K562 (cell line): ENCODE results near the gene ADGRE1. TPM values are rescaled to one million over a fixed set of nuclear protein-coding genes. Genes with fewer than 3 reads are reported as not detected.
A peak's percentile ranks its signal among the peaks of the same experiment; 100 is the strongest.

Experiments
- EWSR1 ChIP-seq: fragments of 450-650 bp; IDR thresholded peaks from 2 replicates; pipeline ENCODE4 v1.6.1; 2018; ENCODE audit warnings: borderline replicate concordance, mild to moderate bottlenecking, low read depth, moderate library complexity; ENCODE audit not compliant: partially characterized antibody
- JUNB ChIP-seq: fragments of 450-650 bp; formaldehyde crosslinking; conservative IDR thresholded peaks from 2 replicates; pipeline ENCODE4 v1.4.0; 2020; ENCODE audit warnings: mild to moderate bottlenecking
- NCOR1 ChIP-seq: fragments of 450-650 bp; IDR thresholded peaks from 2 replicates; pipeline ENCODE4 v1.6.1; 2016; ENCODE audit warnings: mild to moderate bottlenecking, moderate library complexity
- NFIC ChIP-seq: fragments of 450-650 bp; IDR thresholded peaks from 2 replicates; pipeline ENCODE4 v1.6.1; 2017; ENCODE audit warnings: mild to moderate bottlenecking, inconsistent platforms
- NR2F6 ChIP-seq: fragments of 450-650 bp; formaldehyde crosslinking; IDR thresholded peaks from 2 replicates; pipeline ENCODE4 v1.4.0; 2020; ENCODE audit warnings: mild to moderate bottlenecking
- REST ChIP-seq, 2 experiments: fragments of 450-650 bp; formaldehyde crosslinking in 1 of 2; IDR thresholded peaks; 2 replicates each; pipeline versions ENCODE4 v1.4.0 to v1.6.1; 2014 to 2020; ENCODE audit warnings: mild to moderate bottlenecking in 2 of 2, borderline replicate concordance in 1 of 2, low read depth in 1 of 2
- SMAD4 ChIP-seq: fragments of 250-450 bp; sonication (Bioruptor Pico); conservative IDR thresholded peaks from 2 replicates; pipeline ENCODE4 v1.8.0; 2021; ENCODE audit warnings: inconsistent platforms, mild to moderate bottlenecking, moderate library complexity
- TFAP4 ChIP-seq: sonication (generic); formaldehyde crosslinking; IDR thresholded peaks from 2 replicates; pipeline ENCODE4 v1.8.0; 2022; ENCODE audit warnings: missing genetic modification reagents, mild to moderate bottlenecking, moderate library complexity, borderline replicate concordance
- ZNF75A ChIP-seq: fragments of 450-650 bp; formaldehyde crosslinking; IDR thresholded peaks from 2 replicates; pipeline ENCODE4 v1.4.0; 2020; ENCODE audit warnings: mild to moderate bottlenecking
- polyA plus RNA-seq, 8 experiments: library from polyadenylated mRNA; depleted of rRNA in 4 of 8; stranded (reverse) in 5 of 8; unstranded in 3 of 8; fragments of >200 nt; fragmentation: Nextera tagmentation in 2 of 8; fragmentation: Illumina TruSeq in 1 of 8; extraction: Ambion mirVana in 2 of 8; extraction: Trizol in 1 of 8; gene quantifications; 2 replicates each; pipeline versions ENCODE4 v1.2.1 to v1.2.3, GENCODE V29; 2011 to 2014; ENCODE audit warnings: inconsistent platforms in 1 of 8, missing spikeins in 1 of 8
- total RNA-seq, 7 experiments: library from RNA; depleted of rRNA in 6 of 7; stranded (reverse); fragments of >200 nt in 6 of 7; fragmentation: Illumina TruSeq in 2 of 7; extraction: Trizol in 2 of 7; gene quantifications; 2 replicates each; pipeline versions ENCODE4 v1.2.1 to v1.2.3, GENCODE V29; 2011 to 2021; ENCODE audit warnings: low replicate concordance in 1 of 7
- TF ChIP-seq, protein P1 (sequence below), 2 experiments: fragments of 450-650 bp; IDR thresholded peaks; 2 replicates each; pipeline ENCODE4 v1.6.1; 2016; ENCODE audit warnings: mild to moderate bottlenecking in 2 of 2, borderline replicate concordance in 1 of 2, low read depth in 1 of 2, moderate library complexity in 1 of 2

The ADGRE1 gene
- total and polyA plus RNA-seq, 9 of the 15 experiments (the other 6 are each of a cell fraction or from before 2014, with no cell fraction given) = 0.09 to 0.49 (median 0.25) TPM; not detected in 1

DNA sequence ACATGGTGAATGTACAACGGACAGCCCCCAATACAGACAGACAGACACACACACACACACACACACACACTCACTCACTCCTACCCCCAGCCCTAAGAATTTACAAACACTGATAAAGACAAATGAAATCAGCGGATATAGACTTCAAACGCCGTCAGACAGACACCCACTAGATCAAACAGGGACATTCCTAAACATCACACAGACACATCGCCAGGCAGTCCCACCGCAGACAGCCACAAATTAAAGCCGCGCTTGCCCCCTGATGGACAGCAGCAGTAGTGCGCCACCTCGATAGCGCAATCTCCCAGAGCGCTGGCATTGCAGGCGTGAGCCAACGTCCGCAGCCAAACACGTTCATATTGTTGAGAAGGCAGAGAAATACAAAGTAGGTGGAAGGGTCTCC, 24.7 kb upstream of the ADGRE1 start (continued):
- peak; percentile 86 for TF ChIP-seq REST (IDR thresholded peaks at IDR 0.05; ENCODE audit: borderline replicate concordance)
- no peak for TF ChIP-seq REST (CRISPR knock-in tag; IDR thresholded peaks at IDR 0.05; ENCODE audit: low read depth)
- peak; percentile 67; the same call in 1 of the 2 replicates for TF ChIP-seq TFAP4 (CRISPR knock-in tag)
- TF ChIP-seq NR2F6 (CRISPR knock-in tag) = no peak
- 0 out of 2 replicates have a peak, but pooled peaks have one; percentile 25 for TF ChIP-seq NFIC
- TF ChIP-seq SMAD4 (CRISPR knock-in tag) = peak; percentile 78
- TF ChIP-seq ZNF75A = no peak
- no peak for TF ChIP-seq JUNB
- TF ChIP-seq NCOR1 = peak; percentile 47; the same call in 1 of the 2 replicates
- TF ChIP-seq EWSR1 = no peak
- TF ChIP-seq, protein P1, sequence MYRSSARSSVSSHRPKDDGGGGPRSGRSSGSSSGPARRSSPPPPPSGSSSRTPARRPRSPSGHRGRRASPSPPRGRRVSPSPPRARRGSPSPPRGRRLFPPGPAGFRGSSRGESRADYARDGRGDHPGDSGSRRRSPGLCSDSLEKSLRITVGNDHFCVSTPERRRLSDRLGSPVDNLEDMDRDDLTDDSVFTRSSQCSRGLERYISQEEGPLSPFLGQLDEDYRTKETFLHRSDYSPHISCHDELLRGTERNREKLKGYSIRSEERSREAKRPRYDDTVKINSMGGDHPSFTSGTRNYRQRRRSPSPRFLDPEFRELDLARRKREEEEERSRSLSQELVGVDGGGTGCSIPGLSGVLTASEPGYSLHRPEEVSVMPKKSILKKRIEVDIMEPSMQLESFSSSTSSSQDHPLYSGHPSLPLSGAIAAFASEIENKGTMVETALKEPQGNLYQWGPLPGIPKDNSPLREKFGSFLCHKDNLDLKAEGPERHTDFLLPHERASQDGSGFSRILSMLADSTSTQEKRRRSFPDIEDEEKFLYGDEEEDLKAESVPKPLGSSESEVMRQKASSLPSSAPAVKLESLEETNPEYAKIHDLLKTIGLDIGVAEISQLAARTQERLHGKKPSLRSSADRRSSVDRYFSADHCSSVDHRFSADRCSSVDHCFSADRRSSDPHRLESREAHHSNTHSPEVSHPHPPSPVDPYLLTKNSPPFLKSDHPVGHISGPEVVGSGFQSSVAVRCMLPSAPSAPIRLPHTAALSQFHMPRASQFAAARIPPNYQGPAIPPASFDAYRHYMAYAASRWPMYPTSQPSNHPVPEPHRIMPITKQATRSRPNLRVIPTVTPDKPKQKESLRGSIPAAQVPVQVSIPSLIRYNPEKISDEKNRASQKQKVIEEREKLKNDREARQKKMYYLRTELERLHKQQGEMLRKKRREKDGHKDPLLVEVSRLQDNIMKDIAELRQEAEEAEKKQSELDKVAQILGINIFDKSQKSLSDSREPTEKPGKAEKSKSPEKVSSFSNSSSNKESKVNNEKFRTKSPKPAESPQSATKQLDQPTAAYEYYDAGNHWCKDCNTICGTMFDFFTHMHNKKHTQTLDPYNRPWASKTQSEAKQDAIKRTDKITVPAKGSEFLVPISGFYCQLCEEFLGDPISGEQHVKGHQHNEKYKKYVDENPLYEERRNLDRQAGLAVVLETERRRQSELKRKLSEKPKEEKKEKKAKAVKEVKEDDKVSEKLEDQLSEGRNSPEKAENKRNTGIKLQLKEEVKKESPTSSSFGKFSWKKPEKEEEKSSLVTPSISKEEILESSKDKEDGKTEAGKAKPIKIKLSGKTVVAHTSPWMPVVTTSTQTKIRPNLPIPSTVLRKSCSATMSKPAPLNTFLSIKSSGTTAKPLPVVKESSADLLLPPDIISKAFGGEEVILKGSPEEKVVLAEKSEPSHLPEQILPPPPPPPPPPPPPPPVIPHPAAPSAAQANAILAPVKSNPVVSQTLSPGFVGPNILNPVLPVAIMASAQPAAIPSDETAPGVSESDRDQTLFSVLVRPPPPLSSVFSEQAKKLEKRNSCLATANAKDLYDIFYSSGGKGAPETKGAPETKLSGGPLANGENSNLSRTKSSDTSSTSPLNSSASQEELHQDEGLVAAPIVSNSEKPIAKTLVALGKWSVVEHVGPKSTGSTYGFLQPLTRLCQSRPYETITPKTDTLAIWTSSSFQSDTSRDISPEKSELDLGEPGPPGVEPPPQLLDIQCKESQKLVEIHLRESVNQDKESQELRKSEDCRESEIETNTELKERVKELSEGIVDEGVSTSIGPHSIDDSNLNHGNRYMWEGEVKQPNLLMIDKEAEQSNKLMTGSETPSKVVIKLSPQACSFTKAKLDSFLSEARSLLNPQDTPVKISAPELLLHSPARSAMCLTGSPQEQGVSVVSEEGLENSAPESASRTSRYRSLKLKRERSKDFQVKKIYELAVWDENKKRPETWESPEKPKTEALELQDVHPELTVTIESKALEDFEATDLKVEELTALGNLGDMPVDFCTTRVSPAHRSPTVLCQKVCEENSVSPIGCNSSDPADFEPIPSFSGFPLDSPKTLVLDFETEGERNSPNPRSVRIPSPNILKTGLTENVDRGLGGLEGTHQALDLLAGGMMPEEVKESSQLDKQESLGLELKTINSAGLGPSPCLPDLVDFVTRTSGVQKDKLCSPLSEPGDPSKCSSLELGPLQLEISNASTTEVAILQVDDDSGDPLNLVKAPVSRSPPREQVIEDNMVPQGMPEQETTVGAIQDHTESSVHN (IDR thresholded peaks at IDR 0.05; ENCODE audit: borderline replicate concordance in 1 of 2, low read depth in 1 of 2) = no peak
